OCI-LY7 (cell line): ENCODE results near the gene MAN2C1. TPM values are rescaled to one million over a fixed set of nuclear protein-coding genes. Genes with fewer than 3 reads are reported as not detected.

Source experiments
- BruUV-seq: library from RNA; stranded (reverse); fragments of 400-500 nt; replicated peaks from 2 replicates; lab custom pipeline; 2021; lab: Mats Ljungman, UMichigan
- CTCF ChIA-PET: fragments of 300-600 bp; sonication (Branson Sonifier 250); formaldehyde crosslinking; loops from one replicate; lab custom pipeline; 2022; ENCODE audit warnings: antibody characterized with exemption; ENCODE audit not compliant: unreplicated experiment; lab: Charles Lee
- POLR2A ChIA-PET: fragments of 300-600 bp; sonication (Branson Sonifier 250); formaldehyde crosslinking; loops from one replicate; lab custom pipeline; 2022; ENCODE audit warnings: antibody characterized with exemption; lab: Charles Lee
- DNase-seq: peaks from one replicate; pipeline ENCODE4 v3.0.0-alpha.2; 2015; ENCODE audit warnings: low spot score
- H2AFZ ChIP-seq: fragments of 200-600 bp; sonication (generic), shearing (Covaris generic); 2 replicates; pipeline ENCODE4 v1.6.1; 2014; ENCODE audit warnings: mild to moderate bottlenecking, antibody characterized with exemption, low read length, moderate library complexity
- H3K27ac ChIP-seq: fragments of 200-600 bp; sonication (generic); 2 replicates; pipeline ENCODE4 v1.5.1; 2014; ENCODE audit warnings: mixed run types, low read depth, mild to moderate bottlenecking, moderate library complexity, low read length, inconsistent platforms; ENCODE audit not compliant: poor library complexity, severe bottlenecking
- H3K36me3 ChIP-seq: fragments of 200-600 bp; sonication (generic); 2 replicates; pipeline ENCODE4 v1.6.1; 2014; ENCODE audit warnings: mild to moderate bottlenecking, antibody characterized with exemption, low read length, moderate library complexity, mixed read lengths; ENCODE audit not compliant: insufficient read depth
- H3K4me1 ChIP-seq: fragments of 200-600 bp; sonication (generic); 2 replicates; pipeline ENCODE4 v1.5.1; 2014; ENCODE audit warnings: mild to moderate bottlenecking, low read length; ENCODE audit not compliant: insufficient read depth, poor library complexity, severe bottlenecking
- H3K4me2 ChIP-seq: fragments of 200-600 bp; sonication (generic); 2 replicates; pipeline ENCODE4 v1.6.1; 2014; ENCODE audit warnings: mild to moderate bottlenecking, low read length
- H3K4me3 ChIP-seq: fragments of 200-600 bp; sonication (generic); 2 replicates; pipeline ENCODE4 v1.5.1; 2014; ENCODE audit warnings: mild to moderate bottlenecking, low read depth, low read length; ENCODE audit not compliant: poor library complexity, severe bottlenecking
- H3K79me2 ChIP-seq: fragments of 200-600 bp; sonication (generic); 2 replicates; pipeline ENCODE4 v1.6.1; 2016; ENCODE audit warnings: low read depth, mild to moderate bottlenecking, low read length, moderate library complexity, mixed read lengths; ENCODE audit not compliant: insufficient read depth
- H3K9me2 ChIP-seq: fragments of 200-600 bp; sonication (generic); 2 replicates; pipeline ENCODE4 v1.6.1; 2016; ENCODE audit warnings: mild to moderate bottlenecking, low read length, mixed read lengths; ENCODE audit not compliant: insufficient read depth
- H3K9me3 ChIP-seq: fragments of 200-600 bp; sonication (generic); 2 replicates; pipeline ENCODE4 v1.6.1; 2014; ENCODE audit warnings: mild to moderate bottlenecking, mixed run types, low read length, mixed read lengths
- H4K20me1 ChIP-seq: fragments of 200-600 bp; sonication (generic); 2 replicates; pipeline ENCODE4 v1.6.1; 2014; ENCODE audit warnings: mild to moderate bottlenecking, antibody characterized with exemption, low read length, moderate library complexity, mixed read lengths; ENCODE audit not compliant: insufficient read depth
- CTCF ChIP-seq: fragments of 200-600 bp; sonication (generic); conservative IDR thresholded peaks from 2 replicates; pipeline ENCODE4 v1.5.1; 2014; ENCODE audit warnings: mild to moderate bottlenecking, antibody characterized with exemption, low read length, moderate library complexity, mixed read lengths
- EZH2phosphoT487 ChIP-seq: fragments of 200-600 bp; sonication (generic); IDR thresholded peaks from 2 replicates; pipeline ENCODE4 v1.6.1; 2018; ENCODE audit warnings: low read depth, borderline replicate concordance, mild to moderate bottlenecking, mixed run types, antibody characterized with exemption, low read length, moderate library complexity, mixed read lengths
- intact Hi-C: fragments of 100-400 bp; cut with micrococcal nuclease; formaldehyde crosslinking; loops from one replicate; pipeline ENCODE4 v1.10.0; 2022; ENCODE audit not compliant: unreplicated experiment
- total RNA-seq, 2 experiments: library from RNA; depleted of rRNA in 1 of 2; stranded (reverse); fragments of >200 nt in 1 of 2; shearing (Covaris generic) in 1 of 2; gene quantifications; 2 replicates each; pipeline ENCODE4 v1.2.3, GENCODE V29; 2014 to 2022

Gene MAN2C1
- total RNA-seq, 2 experiments from 2014 or later = 98.8 to 141 TPM

- peak overlapping the region; percentile 86 for H3K4me2 ChIP-seq
- intact Hi-C loops = no loop called here
- peak overlapping the region; percentile 77 for H3K4me3 ChIP-seq
- H3K36me3 ChIP-seq = peaks cover 53% of the 10 kb centered on the region
- H4K20me1 ChIP-seq = no peaks in the 10 kb centered on the region
- no peaks in the 10 kb centered on the region for H3K9me2 ChIP-seq
- ChIA-PET POLR2A (interaction anchor here (0.8 to 3.8 kb wide), 10 partner anchors 11 to 379 kb away, joined by 3 to 29 read pairs (median 3); partner anchors contain the start of genes IMP3 and SIN3A), CTCF (interaction anchor here (0.6 to 1.5 kb wide), 5 partner anchors 84 to 334 kb away, joined by 3 to 6 read pairs (median 5); partner anchors contain the start of genes IMP3 and SIN3A)
- no peak for DNase-seq
- no TSS peak for BruUV-seq
- H3K4me1 ChIP-seq = peaks cover 23% of the 10 kb centered on the region
- TF ChIP-seq EZH2phosphoT487 (no peak), CTCF (no peak)
- H2AFZ ChIP-seq = peak overlapping the region; percentile 55; the same call in 1 of the 2 replicates
- peak overlapping the region; percentile 88 for H3K27ac ChIP-seq
- H3K9me3 ChIP-seq = no peaks in the 10 kb centered on the region
- peaks cover 17% of the 10 kb centered on the region; the same call in 1 of the 2 replicates for H3K79me2 ChIP-seq
Observed at GRCh38 chr15:75367406-75367912, 948 bp downstream of the MAN2C1 start.

- Histone ChIP-seq H3K4me3 (peak overlapping the region; percentile 77), H3K4me2 (peak overlapping the region; percentile 86), H3K4me1 (peaks cover 23% of the 10 kb centered on the region), H2AFZ (no peak overlapping the region; the same call in 1 of the 2 replicates), H3K79me2 (peaks cover 17% of the 10 kb centered on the region; the same call in 1 of the 2 replicates), H3K27ac (no peak overlapping the region), H3K9me3 (no peaks in the 10 kb centered on the region), H4K20me1 (no peaks in the 10 kb centered on the region), H3K9me2 (no peaks in the 10 kb centered on the region), H3K36me3 (peaks cover 49% of the 10 kb centered on the region)
- intact Hi-C loops = no loop called here
- CTCF ChIA-PET = interaction anchor here (1.4 kb wide), 1 partner anchor 85 kb away, joined by 6 read pairs; the partner anchor contains the start of gene SIN3A
- BruUV-seq = TSS peak; percentile 23
- no peak for DNase-seq
- POLR2A ChIA-PET = interaction anchor here (0.6 to 3.8 kb wide), 6 partner anchors 12 to 379 kb away, joined by 3 to 29 read pairs (median 3); partner anchors contain the start of gene IMP3
- TF ChIP-seq CTCF (no peak), EZH2phosphoT487 (no peak)
Observed at GRCh38 chr15:75367006-75367405, 1.4 kb downstream of the MAN2C1 start.

GRCh38 chr15:75366163-75366562, 2.2 kb downstream of the MAN2C1 start:
- BruUV-seq = no TSS peak
- Histone ChIP-seq H3K4me3 (no peak overlapping the region), H3K4me2 (no peak overlapping the region), H4K20me1 (no peaks in the 10 kb centered on the region), H3K4me1 (peaks cover 23% of the 10 kb centered on the region), H3K27ac (no peak overlapping the region), H3K9me3 (no peaks in the 10 kb centered on the region), H2AFZ (no peak overlapping the region), H3K36me3 (peaks cover 40% of the 10 kb centered on the region), H3K9me2 (no peaks in the 10 kb centered on the region), H3K79me2 (peaks cover 17% of the 10 kb centered on the region; the same call in 1 of the 2 replicates)
- TF ChIP-seq CTCF (no peak), EZH2phosphoT487 (no peak)
- ChIA-PET POLR2A (no interaction called here), CTCF (no interaction called here)
- intact Hi-C loops = no loop called here
- DNase-seq = no peak
